ENCODE measurements around the gene RBP3.

Gene RBP3

GRCh38 chr10:47348138-47348651 is at the start of gene RBP3:
Gene RBP3 (plus strand): TSS chr10:47348363. CDS start chr10:47348485, 122 bp downstream.
- no peak for DNase-seq (ENCODE audit: low read depth)

- DNase-seq (ENCODE audit: low read depth) = no peak
Observed at GRCh38 chr10:47298715-47299114, 49.4 kb upstream of the RBP3 start.

- DNase-seq (ENCODE audit: low read depth) = no peak
Observed at GRCh38 chr10:47299611-47300428, 48.3 kb upstream of the RBP3 start, which contains the start of gene GDF10. Gene GDF10 (plus strand): TSS chr10:47300197. CDS start chr10:47300652, 455 bp downstream.

- DNase-seq (ENCODE audit: low read depth) = no peak
Observed at GRCh38 chr10:47300429-47300931, 47.7 kb upstream of the RBP3 start.

- no peak for DNase-seq (ENCODE audit: low read depth)
Observed at GRCh38 chr10:47301833-47302232, 46.3 kb upstream of the RBP3 start.

DNA sequence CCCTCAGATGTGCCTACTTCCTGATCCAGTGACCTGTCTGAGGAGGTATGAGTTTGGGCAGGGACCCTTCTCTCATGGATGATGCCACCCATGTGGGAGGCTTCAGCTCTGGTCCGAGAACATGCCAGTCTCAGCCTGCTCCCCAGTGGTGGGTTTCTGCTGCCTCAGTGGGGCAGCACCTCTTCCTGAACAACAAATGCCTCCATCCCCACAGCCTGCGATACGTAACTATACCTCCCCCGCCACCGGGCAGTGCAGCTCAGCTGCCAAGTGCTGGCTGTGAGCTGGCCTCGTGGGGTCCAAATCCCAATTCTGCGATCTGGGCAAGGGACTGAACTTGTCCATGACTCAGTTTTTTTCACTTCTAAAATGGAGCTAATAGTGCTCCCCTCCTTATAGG is 45.1 kb upstream of the RBP3 start:
- no peak for DNase-seq (ENCODE audit: low read depth)

- no peak for DNase-seq (ENCODE audit: low read depth)
Observed at GRCh38 chr10:47303866-47304265, 44.3 kb upstream of the RBP3 start.

GRCh38 chr10:47305566-47305965 is 42.6 kb upstream of the RBP3 start:
- DNase-seq (ENCODE audit: low read depth) = no peak

DNA sequence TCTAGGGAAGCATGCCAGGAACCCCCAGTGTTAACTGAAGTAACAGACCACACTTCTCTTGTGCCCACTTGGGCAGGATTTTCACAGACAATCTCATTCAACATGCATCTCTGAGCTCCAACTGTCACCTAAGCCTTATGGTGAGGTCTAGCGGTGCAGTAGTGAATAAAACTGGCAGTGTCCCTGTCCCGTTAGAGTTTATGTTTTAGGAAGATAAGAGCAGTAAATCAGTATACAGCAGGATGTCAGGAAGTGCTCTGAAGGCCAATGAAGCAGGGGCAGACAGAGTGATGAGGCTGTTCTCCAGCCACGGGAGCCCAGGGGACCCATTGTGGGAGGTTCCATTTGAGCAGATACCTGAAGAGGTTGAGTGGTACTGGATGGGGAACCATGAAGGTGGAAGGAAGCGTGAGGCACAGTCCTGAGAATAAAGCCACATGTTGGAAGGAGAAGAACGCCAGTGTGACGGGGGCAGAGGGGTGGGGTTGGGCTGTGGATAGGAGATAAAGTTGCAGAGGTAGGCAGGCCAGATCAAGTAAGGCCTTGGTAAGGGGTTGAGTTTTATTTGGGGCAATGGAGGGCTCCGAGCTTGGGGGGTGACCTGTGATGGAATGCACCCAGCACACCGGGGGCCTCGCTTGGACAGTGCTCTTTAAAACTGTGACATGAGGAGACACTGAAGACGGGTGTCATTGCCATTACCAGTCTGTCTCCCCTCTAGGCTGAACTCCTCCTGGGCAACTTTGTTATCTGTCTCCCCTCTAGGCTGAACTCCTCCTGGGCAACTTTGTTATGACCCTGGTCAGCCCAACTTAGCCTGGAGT is 41.6 kb upstream of the RBP3 start:
- DNase-seq (ENCODE audit: low read depth) = no peak

- DNase-seq (ENCODE audit: low read depth) = no peak
Observed at GRCh38 chr10:47307381-47307780, 40.8 kb upstream of the RBP3 start.

GRCh38 chr10:47308775-47309174 is 39.4 kb upstream of the RBP3 start:
- no peak for DNase-seq (ENCODE audit: low read depth)

GRCh38 chr10:47309408-47310089 is 38.6 kb upstream of the RBP3 start:
- DNase-seq (ENCODE audit: low read depth) = no peak

GRCh38 chr10:47310090-47310505 is 38.1 kb upstream of the RBP3 start:
- DNase-seq (ENCODE audit: low read depth) = no peak

GRCh38 chr10:47311193-47311931 is 36.8 kb upstream of the RBP3 start:
- peak; percentile 43 for DNase-seq (ENCODE audit: low read depth)

- peak; percentile 76 for DNase-seq (ENCODE audit: low read depth)
Observed at GRCh38 chr10:47311932-47312662, 36.1 kb upstream of the RBP3 start.

DNA sequence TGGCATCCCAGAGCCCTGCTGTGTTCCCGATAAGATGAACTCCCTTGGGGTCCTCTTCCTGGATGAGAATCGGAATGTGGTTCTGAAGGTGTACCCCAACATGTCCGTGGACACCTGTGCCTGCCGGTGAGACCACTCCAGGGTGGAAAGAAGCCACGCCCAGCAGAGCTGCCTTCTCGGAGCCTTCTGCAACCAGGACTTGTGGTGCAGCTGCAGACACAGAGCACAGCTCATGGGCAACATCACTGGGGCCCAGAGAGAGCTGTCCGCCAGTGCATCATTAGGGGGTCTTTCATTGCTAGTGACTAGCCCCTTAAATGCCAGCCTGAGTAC is 35.5 kb upstream of the RBP3 start:
- DNase-seq (ENCODE audit: low read depth) = no peak

GRCh38 chr10:47314416-47314970 is 33.7 kb upstream of the RBP3 start:
- DNase-seq (ENCODE audit: low read depth) = no peak

GRCh38 chr10:47315421-47315820 is 32.7 kb upstream of the RBP3 start:
- DNase-seq (ENCODE audit: low read depth) = no peak

GRCh38 chr10:47316131-47316530 is 32.0 kb upstream of the RBP3 start:
- DNase-seq (ENCODE audit: low read depth) = no peak

GRCh38 chr10:47317251-47317650 is 30.9 kb upstream of the RBP3 start:
- no peak for DNase-seq (ENCODE audit: low read depth)

Measured in activated T-cell treated with anti-CD3 and anti-CD28 coated beads for 1 hour (primary cell).